K562 (cell line): ENCODE data around the gene VEGFA. TPM values are rescaled to one million over a fixed set of nuclear protein-coding genes. Genes with fewer than 3 reads are reported as not detected.

Source experiments
- BCL6 ChIP-seq: fragments of 250-450 bp; sonication (Bioruptor Pico); IDR thresholded peaks from 2 replicates; pipeline ENCODE4 v1.4.0; 2020
- BCOR ChIP-seq: fragments of 450-650 bp; IDR thresholded peaks from 2 replicates; pipeline ENCODE4 v1.6.1; 2016
- EGR1 ChIP-seq: fragments of 450-650 bp; conservative IDR thresholded peaks from 2 replicates; pipeline ENCODE4 v1.6.1; 2017; ENCODE audit warnings: mild to moderate bottlenecking
- FOXP1 ChIP-seq: sonication (generic); formaldehyde crosslinking; IDR thresholded peaks from 2 replicates; pipeline ENCODE4 v1.8.0; 2022; ENCODE audit warnings: mild to moderate bottlenecking, missing genetic modification reagents
- HDAC6 ChIP-seq: IDR thresholded peaks from 2 replicates; pipeline ENCODE4 v1.6.1; 2012; ENCODE audit warnings: low read depth, mild to moderate bottlenecking, control low read depth, inconsistent platforms, low read length, moderate library complexity
- HDGF ChIP-seq: fragments of 450-650 bp; IDR thresholded peaks from 2 replicates; pipeline ENCODE4 v1.6.1; 2016
- MAFF ChIP-seq: IDR thresholded peaks from 2 replicates; pipeline ENCODE4 v1.6.1; 2012; ENCODE audit warnings: low read length, improper control_type of control experiment
- RBM34 ChIP-seq: fragments of 200-400 bp; formaldehyde crosslinking; IDR thresholded peaks from 2 replicates; pipeline ENCODE4 v1.6.1; 2018; ENCODE audit warnings: low read length, borderline replicate concordance; ENCODE audit not compliant: insufficient read depth
- SAFB ChIP-seq: fragments of 200-400 bp; formaldehyde crosslinking; IDR thresholded peaks from 2 replicates; pipeline ENCODE4 v1.6.1; 2017; ENCODE audit warnings: low read depth, low read length, borderline replicate concordance
- SIRT6 ChIP-seq: IDR thresholded peaks from one replicate; pipeline ENCODE4 v1.6.1; 2012; ENCODE audit warnings: low read depth, mild to moderate bottlenecking, control low read depth, inconsistent platforms, low read length, moderate library complexity
- SREBF1 ChIP-seq: fragments of 150-350 bp; IDR thresholded peaks from 2 replicates; pipeline ENCODE4 v1.6.1; 2014; ENCODE audit warnings: antibody characterized with exemption, low read depth, low read length, borderline replicate concordance
- TAF1 ChIP-seq: IDR thresholded peaks from 2 replicates; pipeline ENCODE4 v1.6.1; 2011; ENCODE audit warnings: mild to moderate bottlenecking, low read length, moderate library complexity; ENCODE audit not compliant: insufficient read depth, control insufficient read depth, severe bottlenecking; ENCODE audit errors: extremely low read depth
- TBL1XR1 ChIP-seq, 2 experiments: IDR thresholded peaks; 2 replicates each; pipeline ENCODE4 v1.6.1; 2012; ENCODE audit warnings: improper control_type of control experiment in 2 of 2, low read length in 2 of 2, mild to moderate bottlenecking in 1 of 2
- ZBTB7A ChIP-seq: IDR thresholded peaks from 2 replicates; pipeline ENCODE4 v1.6.1; 2011; ENCODE audit warnings: low read depth, mild to moderate bottlenecking, low read length, moderate library complexity, borderline replicate concordance; ENCODE audit not compliant: control insufficient read depth
- ZEB2 ChIP-seq: fragments of 450-650 bp; IDR thresholded peaks from 2 replicates; pipeline ENCODE4 v1.6.1; 2016
- ZNF184 ChIP-seq: sonication (generic); formaldehyde crosslinking; IDR thresholded peaks from 2 replicates; pipeline ENCODE4 v1.5.0; 2020; ENCODE audit warnings: missing genetic modification reagents
- ZNF311 ChIP-seq: fragments of 250-450 bp; sonication (Bioruptor Pico); IDR thresholded peaks from 2 replicates; pipeline ENCODE4 v1.4.0; 2020; ENCODE audit warnings: mild to moderate bottlenecking, moderate library complexity
- polyA plus RNA-seq, 8 experiments: library from polyadenylated mRNA; depleted of rRNA in 4 of 8; stranded (reverse) in 5 of 8; unstranded in 3 of 8; fragments of >200 nt; fragmentation: Nextera tagmentation in 2 of 8; fragmentation: Illumina TruSeq in 1 of 8; extraction: Ambion mirVana in 2 of 8; extraction: Trizol in 1 of 8; gene quantifications; 2 replicates each; pipeline versions ENCODE4 v1.2.1 to v1.2.3, GENCODE V29; 2011 to 2014; ENCODE audit warnings: inconsistent platforms in 1 of 8, missing spikeins in 1 of 8
- total RNA-seq, 7 experiments: library from RNA; depleted of rRNA in 6 of 7; stranded (reverse); fragments of >200 nt in 6 of 7; fragmentation: Illumina TruSeq in 2 of 7; extraction: Trizol in 2 of 7; gene quantifications; 2 replicates each; pipeline versions ENCODE4 v1.2.1 to v1.2.3, GENCODE V29; 2011 to 2021; ENCODE audit warnings: low replicate concordance in 1 of 7
- TF ChIP-seq, protein P1 (sequence below): fragments of 450-650 bp; IDR thresholded peaks from one replicate; pipeline ENCODE4 v1.6.1; 2018; ENCODE audit warnings: mild to moderate bottlenecking, moderate library complexity; ENCODE audit not compliant: partially characterized antibody
- TF ChIP-seq, protein P2 (sequence below): fragments of 450-650 bp; formaldehyde crosslinking; IDR thresholded peaks from 2 replicates; pipeline ENCODE4 v1.4.0; 2022; ENCODE audit warnings: missing genetic modification characterization
- TF ChIP-seq, protein P3 (sequence below): fragments of 250-450 bp; sonication (Bioruptor Pico); IDR thresholded peaks from 2 replicates; pipeline ENCODE4 v1.8.0; 2021; ENCODE audit warnings: borderline replicate concordance, mild to moderate bottlenecking, moderate library complexity; ENCODE audit not compliant: poor library complexity, severe bottlenecking
- TF ChIP-seq, protein P4 (sequence below): fragments of 250-450 bp; sonication (Bioruptor Pico); IDR thresholded peaks from 2 replicates; pipeline ENCODE4 v1.5.0; 2021; ENCODE audit warnings: mild to moderate bottlenecking, moderate library complexity

VEGFA gene
- total and polyA plus RNA-seq, 9 of the 15 experiments (the other 6 are each of a cell fraction or from before 2014, with no cell fraction given), result 14.0 to 271 (median 124) TPM

DNA sequence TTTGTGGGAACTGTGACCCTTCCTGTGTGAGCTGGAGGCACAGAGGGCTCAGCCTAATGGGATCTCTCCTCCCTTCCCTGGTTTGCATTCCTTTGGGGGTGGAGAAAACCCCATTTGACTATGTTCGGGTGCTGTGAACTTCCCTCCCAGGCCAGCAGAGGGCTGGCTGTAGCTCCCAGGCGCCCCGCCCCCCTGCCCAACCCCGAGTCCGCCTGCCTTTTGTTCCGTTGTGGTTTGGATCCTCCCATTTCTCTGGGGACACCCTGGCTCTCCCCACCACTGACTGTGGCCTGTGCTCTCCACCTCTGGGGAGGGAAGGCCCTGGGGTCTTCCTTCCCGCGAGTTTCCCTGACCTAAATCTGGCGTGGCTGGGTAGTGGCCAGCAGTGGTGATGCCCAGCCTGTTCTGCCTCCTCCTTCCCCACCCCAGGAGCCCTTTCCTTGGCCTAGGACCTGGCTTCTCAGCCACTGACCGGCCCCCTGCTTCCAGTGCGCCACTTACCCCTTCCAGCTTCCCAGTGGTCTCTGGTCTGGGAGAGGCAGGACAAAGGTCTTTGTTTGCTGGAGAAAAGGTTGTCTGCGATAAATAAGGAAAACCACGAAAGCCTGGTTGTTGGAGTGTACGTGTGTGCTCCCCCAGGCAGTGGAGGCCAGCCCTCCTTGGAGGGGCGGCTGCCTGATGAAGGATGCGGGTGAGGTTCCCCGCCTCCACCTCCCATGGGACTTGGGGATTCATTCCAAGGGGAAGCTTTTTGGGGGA lies 4.9 kb downstream of the VEGFA start (continued):
- TF ChIP-seq, protein P1, sequence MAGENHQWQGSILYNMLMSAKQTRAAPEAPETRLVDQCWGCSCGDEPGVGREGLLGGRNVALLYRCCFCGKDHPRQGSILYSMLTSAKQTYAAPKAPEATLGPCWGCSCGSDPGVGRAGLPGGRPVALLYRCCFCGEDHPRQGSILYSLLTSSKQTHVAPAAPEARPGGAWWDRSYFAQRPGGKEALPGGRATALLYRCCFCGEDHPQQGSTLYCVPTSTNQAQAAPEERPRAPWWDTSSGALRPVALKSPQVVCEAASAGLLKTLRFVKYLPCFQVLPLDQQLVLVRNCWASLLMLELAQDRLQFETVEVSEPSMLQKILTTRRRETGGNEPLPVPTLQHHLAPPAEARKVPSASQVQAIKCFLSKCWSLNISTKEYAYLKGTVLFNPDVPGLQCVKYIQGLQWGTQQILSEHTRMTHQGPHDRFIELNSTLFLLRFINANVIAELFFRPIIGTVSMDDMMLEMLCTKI, result no peak
- TF ChIP-seq ZEB2, result no peak
- TF ChIP-seq BCL6 (CRISPR knock-in tag), result no peak
- no peak for TF ChIP-seq SREBF1
- 0 out of 2 replicates have a peak, but pooled peaks have one; percentile 20 for TF ChIP-seq BCOR
- TF ChIP-seq HDAC6, result no peak
- TF ChIP-seq RBM34, result no peak
- TF ChIP-seq TAF1, result no peak
- TF ChIP-seq ZBTB7A, result peak; percentile 68; the same call in 1 of the 2 replicates
- TF ChIP-seq HDGF, result peak; percentile 12; the same call in 1 of the 2 replicates
- TF ChIP-seq, protein P2, sequence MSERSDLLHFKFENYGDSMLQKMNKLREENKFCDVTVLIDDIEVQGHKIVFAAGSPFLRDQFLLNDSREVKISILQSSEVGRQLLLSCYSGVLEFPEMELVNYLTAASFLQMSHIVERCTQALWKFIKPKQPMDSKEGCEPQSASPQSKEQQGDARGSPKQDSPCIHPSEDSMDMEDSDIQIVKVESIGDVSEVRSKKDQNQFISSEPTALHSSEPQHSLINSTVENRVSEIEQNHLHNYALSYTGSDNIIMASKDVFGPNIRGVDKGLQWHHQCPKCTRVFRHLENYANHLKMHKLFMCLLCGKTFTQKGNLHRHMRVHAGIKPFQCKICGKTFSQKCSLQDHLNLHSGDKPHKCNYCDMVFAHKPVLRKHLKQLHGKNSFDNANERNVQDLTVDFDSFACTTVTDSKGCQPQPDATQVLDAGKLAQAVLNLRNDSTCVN, result no peak
- TF ChIP-seq ZNF311 (CRISPR knock-in tag), result no peak
- TF ChIP-seq EGR1, result 0 out of 2 replicates have a peak, but pooled peaks have one; percentile 11
- peak; percentile 78; the same call in 1 of the 2 replicates for TF ChIP-seq FOXP1 (CRISPR knock-in tag)
- TF ChIP-seq ZNF184, result no peak
- TF ChIP-seq MAFF, result no peak
- no peak for TF ChIP-seq SAFB
- no peak for TF ChIP-seq SIRT6
- TF ChIP-seq TBL1XR1 (IDR thresholded peaks at IDR 0.05; ENCODE audit: low read length in 2 of 2), result no peak
- TF ChIP-seq, protein P3, sequence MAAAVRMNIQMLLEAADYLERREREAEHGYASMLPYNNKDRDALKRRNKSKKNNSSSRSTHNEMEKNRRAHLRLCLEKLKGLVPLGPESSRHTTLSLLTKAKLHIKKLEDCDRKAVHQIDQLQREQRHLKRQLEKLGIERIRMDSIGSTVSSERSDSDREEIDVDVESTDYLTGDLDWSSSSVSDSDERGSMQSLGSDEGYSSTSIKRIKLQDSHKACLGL (CRISPR knock-in tag), result no peak
- TF ChIP-seq, protein P4, sequence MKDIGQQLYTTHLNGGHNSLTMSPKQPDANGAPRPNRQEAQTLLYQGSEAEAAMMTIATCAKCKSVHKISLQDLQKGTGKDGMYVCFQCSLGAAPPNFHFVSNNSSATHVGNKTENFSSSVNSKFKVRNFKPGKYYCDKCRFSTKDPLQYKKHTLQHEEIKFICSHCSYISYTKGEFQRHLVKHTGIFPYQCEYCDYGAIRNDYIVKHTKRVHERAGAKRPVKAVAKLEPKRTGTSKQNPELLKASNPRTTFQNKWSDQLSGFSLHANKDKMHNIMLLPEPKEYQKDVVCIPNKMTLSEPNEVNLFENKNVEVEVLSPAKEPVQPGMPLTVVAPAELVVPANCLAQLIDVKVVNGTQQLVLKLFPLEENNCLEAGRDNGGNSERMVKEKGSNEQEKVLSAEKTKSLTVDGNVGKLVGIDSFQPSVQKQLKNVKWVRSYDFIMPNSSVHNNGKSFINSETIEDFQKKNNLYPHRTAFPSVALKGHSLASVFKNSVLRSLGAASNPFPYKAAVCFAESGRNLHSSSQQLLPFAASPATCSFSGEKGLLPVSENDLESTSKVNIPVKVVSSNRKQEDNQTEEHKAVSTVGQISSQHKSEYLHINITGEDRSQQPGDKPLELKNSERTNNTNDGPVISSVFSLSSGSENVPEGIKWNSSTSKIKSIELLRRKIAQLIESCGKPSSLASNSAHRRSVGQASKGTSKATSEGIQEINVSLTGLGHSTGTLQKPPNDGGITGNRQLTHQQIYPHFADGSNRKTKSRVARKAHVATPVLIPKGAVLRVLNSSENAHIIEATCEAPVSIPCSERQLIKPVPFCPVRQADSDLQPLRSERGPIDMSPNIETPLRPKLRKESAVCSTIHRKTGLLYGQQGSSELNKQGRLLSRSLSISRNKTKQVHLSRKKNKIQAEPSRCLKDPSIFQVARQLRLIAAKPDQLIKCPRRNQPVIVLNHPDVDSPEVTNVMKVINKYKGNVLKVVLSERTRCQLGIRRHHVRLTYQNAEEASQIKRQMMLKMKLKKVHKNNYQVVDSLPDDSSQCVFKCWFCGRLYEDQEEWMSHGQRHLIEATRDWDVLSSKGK (CRISPR knock-in tag), result no peak
